Activated naive CD4-positive, alpha-beta T cell treated with anti-CD3 and anti-CD28 coated beads for 36 hours (primary cell): ENCODE results near the gene LIX1L. TPM values are rescaled to one million over a fixed set of nuclear protein-coding genes. Genes with fewer than 3 reads are reported as not detected.
A peak's percentile ranks its signal among the peaks of the same experiment; 100 is the strongest.

Experiments
- CTCF ChIA-PET: fragments of 350-600 bp; sonication (Branson Sonifier 250); formaldehyde crosslinking; loops from one replicate; lab custom pipeline; 2021; ENCODE audit warnings: antibody characterized with exemption; lab: Charles Lee
- DNase-seq: peaks from one replicate; pipeline ENCODE4 v3.0.0-alpha.2; 2020
- H3K27ac Mint-ChIP-seq: one replicate; pipeline ENCODE4 v1.8.0; 2021; ENCODE audit warnings: mild to moderate bottlenecking, mixed read lengths
- H3K27me3 Mint-ChIP-seq: one replicate; pipeline ENCODE4 v1.8.0; 2021; ENCODE audit warnings: low read depth, mixed read lengths
- H3K36me3 Mint-ChIP-seq: one replicate; pipeline ENCODE4 v1.8.0; 2021; ENCODE audit warnings: low read depth, mixed read lengths
- H3K4me1 Mint-ChIP-seq: one replicate; pipeline ENCODE4 v1.8.0; 2021; ENCODE audit warnings: low read depth, mixed read lengths
- H3K4me3 Mint-ChIP-seq: one replicate; pipeline ENCODE4 v1.8.0; 2021; ENCODE audit warnings: mild to moderate bottlenecking, moderate library complexity, mixed read lengths
- H3K9me3 Mint-ChIP-seq: one replicate; pipeline ENCODE4 v1.8.0; 2021; ENCODE audit warnings: mixed read lengths
- intact Hi-C: fragments of 100-400 bp; cut with micrococcal nuclease; formaldehyde crosslinking; loops from one replicate; pipeline ENCODE4 v1.15.1; 2023
- total RNA-seq, 2 experiments: library from RNA; stranded (reverse); gene quantifications; one replicate each; pipeline ENCODE4 v1.2.3, GENCODE V29; 2021

Gene LIX1L
- total RNA-seq: 10 to 100 TPM; 43.6 to 44.3 TPM

- H3K27ac Mint-ChIP-seq: peak within 1 kb of the TSS; percentile 83
- H3K36me3 Mint-ChIP-seq: peaks cover 2% of the 10 kb centered on the region
- no peaks in the 10 kb centered on the region for H3K9me3 Mint-ChIP-seq
- CTCF ChIA-PET: interaction anchor here (0.5 to 3.2 kb wide), 15 partner anchors 8 to 113 kb away, joined by 3 to 29 read pairs (median 4); partner anchors contain the start of genes NUDT17, PIAS3 and RBM8A
- intact Hi-C loops: loop anchor here (1.0 kb wide), 4 partner anchors 30 to 99 kb away; partner anchors contain the start of genes PEX11B and RBM8A
- peak within 1 kb of the TSS; percentile 83 for H3K4me3 Mint-ChIP-seq
- no peaks in the 10 kb centered on the region for H3K27me3 Mint-ChIP-seq
- H3K4me1 Mint-ChIP-seq: peaks cover 56% of the 10 kb centered on the region
- DNase-seq: peak; percentile 98
These were observed at the start of gene LIX1L for GRCh38 chr1:145957443-145958319. Gene LIX1L (minus strand): TSS chr1:145958017. CDS start chr1:145957927, 90 bp downstream.

GRCh38 chr1:146001709-146002108 is 43.9 kb upstream of the LIX1L start:
- CTCF ChIA-PET: interaction anchor here (0.7 to 1.4 kb wide), 7 partner anchors 11 to 156 kb away, joined by 3 to 18 read pairs (median 6); partner anchors contain the start of genes ANKRD34A, NUDT17 and POLR3GL
- Mint-ChIP-seq H3K4me3 (no peak overlapping the region), H3K27ac (peak overlapping the region; percentile 63), H3K36me3 (no peaks in the 10 kb centered on the region), H3K4me1 (peaks cover 72% of the 10 kb centered on the region), H3K27me3 (no peaks in the 10 kb centered on the region), H3K9me3 (no peaks in the 10 kb centered on the region)
- DNase-seq: no peak
- intact Hi-C loops: no loop called here

- no peaks in the 10 kb centered on the region for H3K9me3 Mint-ChIP-seq
- peaks cover 52% of the 10 kb centered on the region for H3K4me1 Mint-ChIP-seq
- DNase-seq: peak; percentile 48
- H3K27ac Mint-ChIP-seq: peak overlapping the region; percentile 97
- CTCF ChIA-PET: interaction anchor here (1.0 to 1.1 kb wide), 2 partner anchors 11 to 22 kb away, joined by 3 to 7 read pairs; no protein-coding TSS in a partner anchor
- no peaks in the 10 kb centered on the region for H3K27me3 Mint-ChIP-seq
- H3K4me3 Mint-ChIP-seq: peak overlapping the region; percentile 88
- H3K36me3 Mint-ChIP-seq: peaks cover 17% of the 10 kb centered on the region
- intact Hi-C loops: no loop called here
These were observed 41.7 kb upstream of the LIX1L start for GRCh38 chr1:145999321-146000024.

- Mint-ChIP-seq H3K4me1 (peaks cover 57% of the 10 kb centered on the region), H3K36me3 (peaks cover 35% of the 10 kb centered on the region), H3K27me3 (no peaks in the 10 kb centered on the region), H3K9me3 (no peaks in the 10 kb centered on the region), H3K4me3 (peak overlapping the region; percentile 88), H3K27ac (peak overlapping the region; percentile 97)
- intact Hi-C loops: loop anchor here (1.0 kb wide), 1 partner anchor 8 kb away; no protein-coding TSS in a partner anchor
- no peak for DNase-seq
- CTCF ChIA-PET: interaction anchor here (0.9 to 3.6 kb wide), 5 partner anchors 9 to 77 kb away, joined by 3 to 53 read pairs (median 5); no protein-coding TSS in a partner anchor
These were observed 39.9 kb upstream of the LIX1L start for GRCh38 chr1:145997718-145998023.

- intact Hi-C loops: loop anchor here (1.0 kb wide), 1 partner anchor 8 kb away; no protein-coding TSS in a partner anchor
- no peaks in the 10 kb centered on the region for H3K27me3 Mint-ChIP-seq
- peaks cover 62% of the 10 kb centered on the region for H3K4me1 Mint-ChIP-seq
- H3K9me3 Mint-ChIP-seq: no peaks in the 10 kb centered on the region
- DNase-seq: peak; percentile 69
- peak overlapping the region; percentile 97 for H3K27ac Mint-ChIP-seq
- CTCF ChIA-PET: interaction anchor here (0.8 to 3.6 kb wide), 5 partner anchors 9 to 76 kb away, joined by 4 to 53 read pairs (median 5); partner anchors contain the start of genes ANKRD34A and POLR3GL
- peak overlapping the region; percentile 88 for H3K4me3 Mint-ChIP-seq
- peaks cover 38% of the 10 kb centered on the region for H3K36me3 Mint-ChIP-seq
These were observed 39.4 kb upstream of the LIX1L start for GRCh38 chr1:145997016-145997717.

- peak within 1 kb of the TSS; percentile 88 for H3K4me3 Mint-ChIP-seq
- CTCF ChIA-PET: interaction anchor here (0.8 to 3.6 kb wide), 4 partner anchors 10 to 33 kb away, joined by 3 to 53 read pairs (median 4); partner anchors contain the start of genes ANKRD34A and POLR3GL
- H3K36me3 Mint-ChIP-seq: peaks cover 41% of the 10 kb centered on the region
- peaks cover 61% of the 10 kb centered on the region for H3K4me1 Mint-ChIP-seq
- intact Hi-C loops: loop anchor here (1.0 kb wide), 6 partner anchors 9 to 78 kb away; partner anchors contain the start of genes ANKRD34A, PEX11B, POLR3GL and RBM8A
- peak; percentile 97 for DNase-seq
- H3K27ac Mint-ChIP-seq: peak within 1 kb of the TSS; percentile 97
- H3K9me3 Mint-ChIP-seq: no peaks in the 10 kb centered on the region
- H3K27me3 Mint-ChIP-seq: no peaks in the 10 kb centered on the region
These were observed 38.7 kb upstream of the LIX1L start, which contains the start of gene TXNIP for GRCh38 chr1:145996433-145997015. Gene TXNIP (minus strand): TSS chr1:145996579. CDS start chr1:145996266, 313 bp downstream.

GRCh38 chr1:145995964-145996432 is 38.2 kb upstream of the LIX1L start:
- DNase-seq: peak; percentile 33

GRCh38 chr1:145995148-145995881 is 37.5 kb upstream of the LIX1L start:
- Mint-ChIP-seq H3K4me1 (peaks cover 70% of the 10 kb centered on the region), H3K36me3 (peaks cover 41% of the 10 kb centered on the region), H3K27ac (peak overlapping the region; percentile 97), H3K9me3 (no peaks in the 10 kb centered on the region), H3K27me3 (no peaks in the 10 kb centered on the region), H3K4me3 (peak overlapping the region; percentile 88)
- CTCF ChIA-PET: interaction anchor here (3.6 to 8.8 kb wide), 2 partner anchors 16 kb away, joined by 53 to 109 read pairs; no protein-coding TSS in a partner anchor
- intact Hi-C loops: no loop called here
- DNase-seq: no peak

More at GRCh38 chr1:145995964-145996432, 38.2 kb upstream of the LIX1L start:
- peaks cover 41% of the 10 kb centered on the region for H3K36me3 Mint-ChIP-seq
- no peaks in the 10 kb centered on the region for H3K9me3 Mint-ChIP-seq
- H3K4me3 Mint-ChIP-seq: peak overlapping the region; percentile 88
- H3K27ac Mint-ChIP-seq: peak overlapping the region; percentile 97
- no peaks in the 10 kb centered on the region for H3K27me3 Mint-ChIP-seq
- CTCF ChIA-PET: interaction anchor here (0.9 to 3.6 kb wide), 3 partner anchors 10 to 33 kb away, joined by 3 to 53 read pairs (median 5); partner anchors contain the start of genes ANKRD34A and POLR3GL
- H3K4me1 Mint-ChIP-seq: peaks cover 63% of the 10 kb centered on the region
- intact Hi-C loops: loop anchor here (1.0 kb wide), 5 partner anchors 16 to 78 kb away; partner anchors contain the start of genes ANKRD34A, PEX11B, POLR3GL and RBM8A

GRCh38 chr1:145994391-145995120 is 36.7 kb upstream of the LIX1L start:
- peak overlapping the region; percentile 88 for H3K4me3 Mint-ChIP-seq
- peaks cover 65% of the 10 kb centered on the region for H3K4me1 Mint-ChIP-seq
- peak overlapping the region; percentile 97 for H3K27ac Mint-ChIP-seq
- peaks cover 41% of the 10 kb centered on the region for H3K36me3 Mint-ChIP-seq
- intact Hi-C loops: loop anchor here (1.0 kb wide), 1 partner anchor 36 kb away; the partner anchor contains the start of gene LIX1L
- CTCF ChIA-PET: interaction anchor here (1.0 to 8.8 kb wide), 3 partner anchors 10 to 17 kb away, joined by 3 to 109 read pairs (median 5); no protein-coding TSS in a partner anchor
- H3K9me3 Mint-ChIP-seq: no peaks in the 10 kb centered on the region
- peak; percentile 78 for DNase-seq
- H3K27me3 Mint-ChIP-seq: no peaks in the 10 kb centered on the region
